Myocyte (in vitro differentiated cells): ENCODE results near the gene CLCNKA. TPM values are rescaled to one million over a fixed set of nuclear protein-coding genes. Genes with fewer than 3 reads are reported as not detected.
"Not testable (repeated sequence)": the region's sequence is repeated elsewhere in the genome, so short reads cannot be mapped to it uniquely, and the experiment has no call there.

Experiments
- DNase-seq: peaks from one replicate; pipeline ENCODE4 v3.0.0-alpha.2; 2012; ENCODE audit warnings: low read depth
- total RNA-seq: library from RNA; depleted of rRNA; stranded (reverse); fragments of >200 nt; gene quantifications from 2 replicates; pipeline ENCODE4 v1.2.3, GENCODE V29; 2014

Gene CLCNKA
- total RNA-seq, 1 donor from 2014 or later: 0.05 TPM

DNA sequence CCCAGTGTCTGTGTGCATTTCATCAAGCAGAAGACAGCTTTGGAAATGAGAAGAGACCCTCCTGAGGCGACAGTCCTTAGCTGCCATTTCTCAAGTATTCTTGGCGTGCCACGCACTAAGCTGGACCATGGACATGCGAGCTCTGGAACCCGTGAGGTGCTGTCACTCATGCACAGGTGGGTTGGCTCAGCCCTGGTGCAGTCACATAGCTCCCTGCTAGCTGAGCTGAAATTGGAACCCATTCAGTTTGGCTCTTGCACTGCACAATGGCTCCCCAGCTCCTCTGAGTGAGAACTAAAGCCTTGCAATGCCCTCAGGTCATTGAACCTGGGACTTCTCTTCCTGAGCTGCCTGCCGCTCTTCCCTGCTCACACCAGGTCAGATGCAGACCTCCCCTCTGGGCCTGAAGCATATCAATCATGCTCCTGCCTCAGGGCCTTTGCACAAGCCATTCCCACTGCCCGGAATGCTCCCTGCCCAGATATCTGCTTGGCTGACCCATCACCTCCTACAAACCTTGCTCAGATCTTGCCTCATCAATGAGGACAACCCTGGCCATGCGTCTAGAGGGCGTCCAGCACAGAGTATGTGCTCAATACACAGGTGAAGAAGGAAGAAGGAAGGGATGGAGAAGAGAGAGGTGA lies 24.1 kb upstream of the CLCNKA start:
- no peak for DNase-seq

DNA sequence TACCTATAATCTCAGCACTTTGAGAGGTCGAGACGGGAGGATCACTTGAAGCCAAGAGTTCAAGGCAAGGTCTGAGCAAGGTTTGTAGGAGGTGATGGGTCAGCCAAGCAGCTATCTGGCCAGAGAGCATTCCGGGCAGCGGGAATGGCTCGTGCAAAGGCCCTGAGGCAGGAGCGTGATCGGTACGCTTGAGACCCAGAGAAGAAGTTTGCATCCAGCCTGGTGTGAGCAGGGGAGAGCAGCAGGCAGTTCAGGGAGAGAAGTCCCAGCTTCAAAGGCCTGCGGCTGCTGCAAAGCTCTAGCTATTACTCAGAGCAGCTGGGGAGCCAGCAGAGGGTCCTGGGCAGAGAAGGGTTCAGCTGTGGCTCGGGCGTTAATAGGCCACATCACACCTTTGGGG lies 22.9 kb upstream of the CLCNKA start:
- no peak for DNase-seq

DNA sequence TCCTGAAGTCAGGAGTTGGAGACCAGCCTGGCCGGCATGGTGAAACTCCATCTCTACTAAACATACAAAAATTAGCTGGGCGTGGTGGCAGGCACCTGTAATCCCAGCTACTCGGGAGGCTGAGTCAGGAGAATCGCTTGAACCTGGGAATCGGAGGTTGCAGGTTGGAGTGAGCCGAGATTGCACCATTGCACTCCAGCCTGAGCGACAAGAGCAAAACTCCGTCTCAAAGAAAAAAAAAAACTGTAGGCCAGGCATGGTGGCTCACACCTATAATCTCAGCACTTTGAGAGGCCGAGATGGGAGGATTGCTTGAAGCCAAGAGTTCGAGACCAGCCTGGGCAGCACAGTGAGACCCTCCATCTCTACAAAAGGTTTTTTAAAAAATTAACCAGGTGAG lies 20.6 kb upstream of the CLCNKA start:
- DNase-seq: not testable (repeated sequence)

DNA sequence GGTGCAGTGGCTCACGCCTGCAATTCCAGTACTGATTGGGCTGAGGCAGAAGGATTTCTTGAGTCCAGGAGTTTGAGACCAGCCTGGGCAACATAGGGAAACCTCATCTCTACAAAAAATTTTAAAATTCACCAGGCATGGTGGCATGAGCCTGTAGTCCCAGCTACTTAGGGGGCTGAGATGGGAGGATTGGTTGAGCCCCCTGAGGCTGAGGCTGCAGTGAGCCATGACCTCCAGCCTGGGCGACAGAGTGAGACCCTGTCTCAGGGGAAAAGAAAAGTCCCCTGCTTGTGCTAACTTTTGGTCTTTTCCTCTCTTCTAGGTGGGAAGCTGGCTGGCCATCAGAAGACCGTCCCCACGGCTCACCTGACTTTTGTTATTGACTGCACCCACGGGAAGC lies 16.2 kb upstream of the CLCNKA start:
- no peak for DNase-seq

DNA sequence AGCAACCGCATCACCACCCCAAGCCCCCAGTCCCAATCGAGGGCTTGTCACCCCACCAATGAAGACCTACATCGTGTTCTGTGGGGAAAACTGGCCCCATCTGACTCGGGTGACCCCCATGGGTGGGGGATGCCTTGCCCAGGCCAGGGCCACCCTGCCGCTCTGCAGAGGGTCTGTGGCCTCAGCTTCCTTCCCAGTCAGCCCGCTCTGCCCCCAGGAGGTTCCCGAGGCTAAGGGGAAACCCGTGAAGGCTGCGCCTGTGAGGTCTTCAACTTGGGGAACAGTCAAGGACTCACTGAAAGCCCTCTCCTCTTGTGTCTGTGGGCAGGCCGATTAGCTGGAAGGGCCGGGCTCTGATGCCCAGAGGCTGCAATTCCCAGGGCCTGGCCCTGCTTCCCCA lies 15.8 kb upstream of the CLCNKA start:
- no peak for DNase-seq

DNA sequence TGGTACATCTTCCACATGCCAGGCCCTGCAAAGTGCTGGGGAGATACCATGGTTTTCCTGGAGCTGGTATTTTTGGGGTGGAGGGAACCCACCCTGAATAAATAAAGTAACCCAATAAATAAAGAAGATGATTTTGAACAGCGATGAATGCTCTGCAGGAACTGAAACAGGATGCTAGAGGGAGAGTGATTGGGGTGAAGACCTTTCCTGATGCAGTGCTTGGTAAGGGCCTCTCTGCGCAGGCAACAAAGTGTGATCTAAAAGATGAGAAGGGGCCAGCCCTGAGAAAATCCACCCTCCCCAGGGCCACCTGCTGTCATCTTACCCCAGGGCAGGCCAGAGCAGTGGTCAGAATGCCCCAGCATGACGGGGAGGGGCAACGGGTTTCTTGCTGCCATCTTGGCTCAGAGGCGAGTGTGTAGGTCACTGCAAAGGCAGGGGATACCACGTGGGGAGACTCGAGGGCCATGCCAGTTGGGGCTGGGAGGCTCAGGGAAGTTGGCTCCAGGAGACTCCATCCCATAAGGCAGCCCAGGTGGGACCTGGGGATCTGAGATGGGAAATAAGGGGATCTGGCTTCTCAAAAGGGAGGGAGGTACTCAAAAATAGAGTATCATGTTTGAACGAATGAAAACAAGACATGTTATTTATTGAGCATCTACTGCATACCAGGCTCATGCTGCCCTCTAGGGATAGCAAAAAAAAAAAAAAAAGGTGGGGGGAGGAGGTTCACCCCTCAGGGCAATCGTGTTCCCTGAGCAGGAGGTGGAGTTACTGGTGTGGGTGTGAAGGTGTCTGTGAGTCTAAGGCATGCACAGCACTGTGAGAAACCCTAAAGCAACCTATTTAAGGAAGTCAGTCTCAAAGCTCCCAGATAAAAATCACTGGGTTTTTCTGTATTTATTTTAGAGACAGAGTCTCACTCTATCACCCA lies 15.0 kb upstream of the CLCNKA start:
- DNase-seq: no peak

DNA sequence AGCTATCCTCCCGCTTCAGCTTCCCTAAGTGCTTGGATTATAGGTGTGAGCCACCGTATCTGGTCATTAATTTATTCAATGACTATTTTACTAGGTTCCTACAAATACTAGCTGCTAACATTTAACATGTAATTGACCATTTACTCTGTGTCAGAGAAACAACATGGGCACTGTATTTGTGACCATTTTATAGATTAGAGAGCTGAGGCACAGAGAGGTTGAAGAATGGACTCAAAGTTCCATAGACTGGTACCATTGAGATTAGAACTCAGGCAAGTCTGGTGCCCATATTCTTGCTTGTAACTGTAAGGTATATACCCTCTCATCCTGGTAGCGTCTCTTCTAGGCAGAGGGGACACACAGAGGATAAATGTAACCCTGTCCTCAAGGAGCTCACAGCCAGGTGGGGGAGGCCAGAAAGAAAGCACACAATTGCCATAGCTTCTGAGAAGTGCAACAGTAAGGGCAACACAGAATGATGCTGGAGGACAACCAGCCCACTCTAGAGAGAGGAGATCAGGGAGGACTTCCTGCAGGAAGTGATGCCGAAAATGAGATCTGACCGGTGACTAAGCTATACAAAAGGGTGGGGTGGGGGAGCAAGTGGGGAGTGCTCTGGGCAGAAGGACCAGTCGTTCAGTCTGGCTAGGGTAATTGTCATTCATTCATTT lies 14.0 kb upstream of the CLCNKA start:
- DNase-seq: no peak

DNA sequence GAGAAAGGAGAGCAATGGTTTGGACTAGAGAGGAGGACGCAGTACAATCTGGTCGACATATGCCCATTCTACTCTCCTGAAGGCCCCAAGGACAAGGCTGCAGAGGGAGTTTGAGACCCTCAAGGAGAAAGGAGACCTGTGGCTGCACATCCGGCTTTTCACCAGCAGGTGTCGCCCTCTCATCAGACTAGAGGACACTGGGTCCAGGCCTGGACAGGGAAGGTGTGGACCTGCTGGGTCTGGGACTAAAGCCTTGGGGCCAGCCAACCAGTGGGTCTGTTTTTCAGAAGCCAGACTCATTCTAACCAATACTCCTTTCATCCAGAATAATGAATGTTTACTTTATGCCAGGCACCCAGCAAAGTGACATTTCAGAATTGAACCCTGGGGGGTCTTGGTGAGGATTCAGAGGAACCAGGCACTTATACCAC lies 12.8 kb upstream of the CLCNKA start:
- peak; percentile 76 for DNase-seq

DNA sequence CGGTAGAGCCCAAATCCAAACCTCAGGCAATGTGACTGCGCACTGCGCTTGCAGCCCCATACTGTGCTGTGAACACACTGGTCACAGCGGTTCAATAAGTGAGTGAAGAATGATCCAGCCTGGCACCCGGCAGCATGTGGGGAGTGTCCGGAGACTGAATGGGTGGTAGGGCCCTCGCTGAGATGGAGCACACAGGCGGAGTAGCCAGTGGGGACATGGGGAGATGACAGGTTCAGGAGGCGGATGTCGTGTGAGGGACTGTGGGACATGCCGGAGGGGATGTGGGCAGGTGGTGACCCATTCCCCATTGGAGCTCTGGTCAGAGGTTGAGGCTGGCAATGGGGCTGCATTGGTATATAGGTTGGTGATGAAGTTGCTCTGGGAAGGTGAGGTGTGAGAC lies 12.2 kb upstream of the CLCNKA start:
- DNase-seq: no peak

DNA sequence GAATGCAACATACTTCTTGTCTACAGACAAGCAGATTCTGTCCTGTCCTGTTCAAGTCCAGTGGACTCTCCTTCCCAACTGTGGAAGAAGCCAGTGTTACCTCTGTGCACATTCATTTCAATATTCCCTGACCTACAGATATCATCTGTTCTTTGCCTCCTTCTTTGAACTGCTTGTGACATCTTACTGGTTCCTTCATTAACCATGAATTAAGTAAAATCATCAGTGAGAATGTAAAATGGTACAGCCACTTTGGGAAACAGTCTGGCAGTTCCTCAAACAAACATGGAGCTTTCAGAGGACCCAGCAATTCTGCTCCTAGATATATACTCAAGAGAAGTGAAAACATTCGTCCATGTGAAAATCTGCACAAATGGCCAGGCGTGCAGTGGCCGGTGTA lies 11.0 kb upstream of the CLCNKA start:
- DNase-seq: no peak

DNA sequence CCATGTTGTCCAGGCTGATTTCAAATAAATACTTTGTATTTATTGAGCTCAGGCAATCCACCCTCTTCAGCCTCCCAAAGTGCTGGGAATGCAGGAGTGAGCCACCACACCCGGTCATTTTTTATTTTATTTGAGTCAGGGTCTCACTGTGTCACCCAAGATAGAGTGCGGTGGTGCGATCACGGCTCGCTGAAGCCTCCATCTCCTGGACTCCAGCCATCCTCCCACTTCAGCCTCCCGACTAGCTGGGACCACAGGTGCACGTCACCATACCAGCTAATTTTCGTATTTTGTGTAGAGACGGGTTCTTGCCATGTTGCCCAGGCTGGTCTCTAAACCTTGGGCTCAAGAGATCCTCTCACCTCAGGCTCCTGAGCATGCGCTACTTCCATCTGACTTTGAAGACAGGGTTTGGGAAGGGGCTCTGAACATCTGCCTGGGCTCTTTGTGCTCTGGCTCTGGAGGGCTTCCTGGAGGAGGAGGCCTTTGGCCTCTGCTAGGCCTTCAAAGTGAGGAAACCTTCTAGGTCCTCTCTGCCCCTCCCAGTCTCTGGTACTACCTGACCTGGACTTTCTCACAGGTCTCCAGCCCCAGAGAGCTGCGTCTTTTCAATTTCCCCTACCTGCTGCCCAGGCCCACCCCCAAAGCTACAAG lies 9.8 kb upstream of the CLCNKA start:
- DNase-seq: no peak

DNA sequence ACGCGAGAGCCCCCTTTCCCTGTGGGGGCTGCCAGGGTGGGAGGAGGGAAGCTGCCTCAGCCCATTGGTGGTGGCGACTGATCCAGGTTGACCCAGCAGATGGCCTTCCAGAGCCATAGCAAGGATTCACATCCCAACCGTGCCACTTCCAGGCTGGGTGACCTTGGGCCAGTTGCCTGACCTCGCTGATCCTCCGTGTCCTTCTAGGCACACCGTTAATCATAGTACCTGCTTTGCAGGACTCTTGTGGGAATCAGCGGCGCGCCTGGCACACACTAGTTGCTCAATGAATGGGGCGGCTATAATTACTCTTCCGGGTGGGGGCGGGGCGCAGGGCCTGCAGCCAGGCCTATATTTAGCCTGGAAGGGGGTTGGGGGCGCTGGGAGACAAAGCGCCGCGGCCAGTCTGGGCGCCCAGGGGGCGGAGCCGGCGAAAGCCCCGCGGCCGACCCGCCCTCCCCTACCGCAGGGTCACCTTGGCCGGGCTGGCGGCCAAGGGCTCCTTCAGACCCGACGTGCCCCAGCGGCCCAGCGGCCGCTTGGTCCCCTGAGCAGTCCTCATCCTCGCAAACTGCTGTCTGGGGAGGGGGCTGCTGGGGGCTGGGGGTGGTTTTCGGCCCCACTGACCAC lies 9.1 kb upstream of the CLCNKA start:
- DNase-seq: peak; percentile 92

DNA sequence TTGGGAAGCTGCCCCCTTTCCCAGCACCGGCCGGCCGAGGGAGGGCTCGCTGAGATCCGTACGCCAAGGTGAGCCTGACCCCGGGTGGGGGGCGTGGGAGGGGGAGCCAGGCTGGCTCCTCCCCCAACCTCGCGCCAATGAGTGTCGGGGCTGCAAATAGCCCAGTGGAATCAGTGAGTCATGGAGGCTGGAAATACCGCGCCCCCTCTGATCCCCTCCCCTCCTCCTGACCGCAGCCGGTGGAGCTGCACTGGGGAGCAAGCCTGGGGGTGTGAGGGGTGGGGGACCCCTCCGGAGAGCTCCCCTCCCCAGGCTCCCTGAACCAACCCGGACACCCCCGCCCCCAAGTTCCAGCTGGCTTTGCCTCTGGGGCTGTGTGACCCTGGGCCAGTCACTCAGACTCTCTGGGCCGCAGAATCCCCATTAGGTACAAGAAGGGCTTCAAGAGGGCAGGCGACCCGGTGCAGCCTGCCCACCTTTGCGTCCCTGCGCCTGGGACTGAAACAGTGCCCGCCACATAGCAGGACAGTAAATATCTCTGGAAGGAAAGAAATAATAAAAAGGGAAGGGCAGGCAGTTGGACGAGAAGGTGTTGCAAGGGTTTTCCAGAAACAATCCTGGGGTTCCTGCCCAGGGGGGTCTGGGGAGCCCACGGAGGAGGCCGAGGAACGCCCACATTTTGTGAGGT lies 8.5 kb upstream of the CLCNKA start:
- DNase-seq: peak; percentile 87

DNA sequence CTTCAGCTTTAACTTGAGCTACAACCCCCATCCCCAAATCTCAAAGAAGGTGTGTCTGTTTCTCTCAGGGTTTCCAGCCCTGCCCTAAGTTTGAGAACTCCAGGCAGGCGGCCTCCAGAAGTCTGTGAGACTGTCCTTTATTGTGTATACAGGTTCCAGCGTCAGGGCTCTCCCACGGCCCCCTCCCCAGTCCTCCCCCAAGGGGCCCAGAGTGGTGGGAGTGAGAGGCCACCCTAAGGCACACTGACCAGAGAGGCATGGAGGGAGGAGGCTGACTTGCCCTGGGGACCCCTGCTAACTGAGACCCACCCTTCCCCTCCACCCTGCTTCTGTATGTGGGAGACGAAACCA lies 8.0 kb upstream of the CLCNKA start:
- no peak for DNase-seq

DNA sequence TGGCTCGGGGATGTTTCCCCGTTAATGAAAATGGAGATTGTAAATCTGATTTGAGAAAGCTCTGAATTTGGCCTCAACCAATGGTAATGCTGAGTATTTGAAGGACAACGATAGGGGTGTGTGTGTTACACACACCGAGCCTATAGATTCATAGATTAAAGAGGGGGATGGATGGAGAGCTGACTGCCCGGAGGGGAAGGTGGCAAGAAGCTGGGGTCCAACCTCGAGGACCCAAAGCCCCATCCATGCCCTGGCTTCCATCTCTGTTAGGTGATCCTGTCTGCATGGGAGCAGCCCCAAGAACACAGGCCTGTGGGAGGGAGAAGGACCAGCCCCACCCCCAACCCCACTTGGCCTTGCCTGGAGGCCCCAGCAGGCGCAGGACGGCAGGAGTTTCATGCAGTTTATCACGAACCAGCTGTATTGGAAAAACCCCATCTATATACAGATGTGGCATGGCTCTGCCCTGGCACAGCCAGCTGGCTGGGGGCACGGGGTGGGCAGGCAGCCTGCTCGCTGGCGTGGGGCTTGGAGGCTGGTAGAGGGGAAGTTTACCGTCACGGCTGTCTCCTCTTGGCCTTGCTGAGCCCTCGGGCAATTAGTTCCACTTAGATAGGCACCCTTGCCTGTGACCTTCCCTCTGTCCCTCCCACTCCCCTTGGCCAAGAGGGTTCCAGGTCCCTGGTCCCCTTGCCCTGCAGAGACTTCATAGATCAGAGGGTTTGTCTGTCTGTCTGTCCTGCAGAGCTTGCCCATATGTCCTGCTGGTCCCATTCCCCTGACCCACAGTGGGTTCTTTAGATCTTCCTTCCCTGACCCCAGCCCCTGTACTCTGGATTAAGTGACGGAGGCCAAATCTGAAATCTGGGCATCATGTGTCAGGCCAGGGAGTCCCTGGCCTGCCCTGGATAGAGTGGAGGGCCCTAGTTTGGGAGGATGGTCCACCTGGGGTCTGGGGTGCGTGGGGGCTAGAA lies 7.0 kb upstream of the CLCNKA start:
- no peak for DNase-seq

DNA sequence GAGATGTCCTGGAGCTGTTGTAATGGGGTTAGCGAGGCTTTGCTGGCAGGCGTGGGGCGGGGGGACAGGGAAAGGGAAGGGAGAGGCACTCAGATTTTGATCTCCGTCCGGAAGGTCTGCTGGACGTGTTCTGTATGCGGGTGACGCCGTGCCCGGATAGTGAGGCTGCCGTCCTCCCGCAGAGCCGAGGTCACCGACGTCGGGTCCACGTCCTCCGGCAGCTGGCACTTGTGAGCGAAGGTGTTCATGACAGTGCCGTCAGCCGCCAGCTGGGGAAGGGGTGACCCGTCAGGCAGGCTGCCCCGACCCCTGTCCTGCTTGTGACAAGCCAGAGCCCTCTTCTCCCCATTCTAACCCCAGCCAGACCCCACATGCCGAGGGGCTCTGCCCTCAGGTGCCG lies 6.3 kb upstream of the CLCNKA start:
- DNase-seq: no peak

DNA sequence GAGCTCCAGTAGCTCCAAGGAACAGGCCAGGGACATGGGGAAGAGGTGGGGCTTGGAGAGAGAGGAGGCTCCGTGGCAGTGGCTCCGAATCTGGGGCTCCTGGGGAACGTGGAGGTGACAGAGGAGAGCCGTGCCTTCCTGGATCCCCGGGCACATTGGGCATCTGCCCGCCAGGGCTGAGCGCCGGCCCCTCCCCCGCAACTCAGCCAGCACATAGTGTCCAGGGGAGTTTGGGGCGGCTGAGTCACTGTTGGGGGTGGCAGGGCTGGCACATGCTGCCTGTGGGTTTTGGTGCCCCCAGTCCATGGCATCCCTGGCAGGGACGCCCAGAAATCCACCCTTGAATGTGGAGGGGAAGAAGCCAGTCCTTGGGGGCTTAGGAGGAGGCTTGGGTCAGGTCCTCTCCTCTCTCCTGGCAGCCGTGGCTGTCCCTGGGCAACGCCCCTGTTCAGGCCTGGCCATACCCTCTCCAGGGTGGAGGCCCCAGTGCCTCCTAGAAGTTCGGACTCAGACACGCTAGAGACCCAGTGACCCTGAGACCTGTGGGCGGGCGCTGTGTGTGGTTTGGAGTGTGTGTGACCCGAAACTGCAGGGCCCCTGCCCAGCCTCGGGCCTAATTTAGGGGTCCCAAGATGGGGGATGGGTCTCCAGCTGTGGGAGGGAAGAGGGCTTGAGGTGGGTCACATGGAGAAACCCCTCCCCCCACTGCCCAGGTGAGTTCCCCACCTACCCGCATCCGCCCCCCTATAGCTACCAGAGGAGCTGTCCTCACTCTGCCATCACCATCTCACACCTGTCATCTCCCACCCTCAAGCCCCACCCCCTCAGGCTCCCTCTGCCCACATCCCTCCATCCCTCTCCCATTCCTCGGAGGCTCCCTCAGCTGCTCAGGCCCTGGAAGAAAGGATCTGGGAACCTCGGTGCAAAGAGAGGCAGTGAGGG lies 5.6 kb upstream of the CLCNKA start:
- DNase-seq: peak; percentile 67

DNA sequence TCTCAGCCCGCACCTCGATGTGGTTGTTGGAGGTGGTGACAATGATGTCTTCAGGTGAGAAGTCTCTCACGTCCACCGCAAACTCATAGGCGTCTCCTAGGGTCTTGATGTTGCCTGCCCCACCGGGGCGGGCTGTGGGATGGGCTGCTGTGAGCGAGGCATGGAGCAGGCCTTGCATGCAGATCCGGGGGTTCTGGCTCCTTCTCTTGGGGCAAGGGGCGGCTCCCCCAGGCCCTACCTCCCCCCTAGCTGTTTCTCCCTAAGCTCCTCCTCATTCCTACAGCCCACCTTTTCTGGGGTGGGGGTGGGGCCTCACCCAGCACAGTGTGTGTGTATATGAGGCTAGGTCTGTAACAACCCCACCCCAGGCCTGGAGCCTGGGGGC lies 4.8 kb upstream of the CLCNKA start:
- no peak for DNase-seq
